Raji (cell line): Measurements from ENCODE around the gene NELFCD.

Experiments used
- POLR2A ChIP-seq: IDR thresholded peaks from 2 replicates; pipeline ENCODE4 v1.6.1; 2011; ENCODE audit warnings: low read depth, low read length, control low read depth; ENCODE audit not compliant: insufficient read depth

Gene NELFCD

GRCh38 chr20:59002388-59002787 is 21.3 kb downstream of the NELFCD start:
- TF ChIP-seq POLR2A: no peak

DNA sequence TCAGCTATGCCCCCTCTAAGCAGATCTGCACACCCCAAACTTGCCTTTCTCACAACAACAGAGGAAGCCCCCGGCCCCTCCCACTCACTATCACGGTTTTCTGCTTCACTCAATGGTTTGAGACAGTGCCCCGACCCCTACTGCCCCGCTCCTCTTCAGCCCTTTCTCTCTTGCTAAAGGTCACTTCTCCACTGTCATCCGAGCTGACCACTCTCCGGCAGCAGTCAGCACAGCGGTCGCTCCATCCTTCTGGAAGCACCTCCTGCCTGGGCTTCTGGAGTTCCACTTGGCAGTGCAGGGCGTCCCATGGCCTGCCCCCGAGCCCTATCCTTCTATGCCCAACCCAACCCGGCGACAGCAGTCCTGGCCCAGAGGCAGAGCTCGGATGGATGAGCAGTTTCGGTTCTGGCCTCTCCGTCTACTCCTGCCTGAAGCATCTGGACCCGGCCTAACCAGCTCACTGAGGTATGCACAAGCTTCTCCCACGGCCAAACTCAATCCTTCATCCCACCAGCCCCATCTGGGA is 21.9 kb downstream of the NELFCD start:
- 0 out of 2 replicates have a peak, but pooled peaks have one; percentile 17 for TF ChIP-seq POLR2A

DNA sequence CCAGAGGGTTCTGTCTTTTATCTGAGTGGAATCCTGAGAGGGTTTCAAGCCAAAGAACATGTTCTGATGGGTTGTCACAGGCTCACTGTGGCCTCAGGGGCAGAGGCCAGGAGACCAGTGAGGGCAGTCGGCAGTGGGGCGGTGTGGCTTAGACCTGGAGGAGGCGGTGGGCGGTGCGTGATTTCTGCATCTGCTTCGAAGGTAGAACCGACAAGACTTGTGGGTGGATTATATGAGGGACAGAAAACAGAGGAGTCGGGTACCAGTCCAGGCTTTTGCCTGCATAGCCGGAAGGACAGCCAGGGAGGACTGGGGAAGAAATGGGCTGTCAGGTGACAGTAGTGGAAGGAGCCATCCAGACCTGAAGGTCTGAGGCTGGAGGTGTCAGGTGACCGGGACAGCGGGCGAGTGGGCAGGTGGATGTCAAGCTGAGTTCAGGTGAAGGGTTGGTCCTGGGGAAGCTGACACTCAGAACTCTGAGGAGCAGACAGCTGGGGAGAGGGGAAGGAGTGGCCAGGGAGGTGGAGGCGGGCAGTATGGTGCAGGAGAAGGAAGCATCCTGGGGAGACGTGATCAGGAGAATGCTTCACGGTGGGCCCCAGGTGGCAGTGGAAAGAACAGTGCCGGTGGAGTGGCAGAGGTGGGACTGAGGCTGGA is 22.9 kb downstream of the NELFCD start:
- no peak for TF ChIP-seq POLR2A

GRCh38 chr20:59004493-59004762 is 23.4 kb downstream of the NELFCD start:
- TF ChIP-seq POLR2A: no peak

- peak; percentile 69 for TF ChIP-seq POLR2A
Observed at GRCh38 chr20:59004763-59005522, 23.9 kb downstream of the NELFCD start.

- no peak for TF ChIP-seq POLR2A
Observed at GRCh38 chr20:59005523-59006166, 24.6 kb downstream of the NELFCD start.

DNA sequence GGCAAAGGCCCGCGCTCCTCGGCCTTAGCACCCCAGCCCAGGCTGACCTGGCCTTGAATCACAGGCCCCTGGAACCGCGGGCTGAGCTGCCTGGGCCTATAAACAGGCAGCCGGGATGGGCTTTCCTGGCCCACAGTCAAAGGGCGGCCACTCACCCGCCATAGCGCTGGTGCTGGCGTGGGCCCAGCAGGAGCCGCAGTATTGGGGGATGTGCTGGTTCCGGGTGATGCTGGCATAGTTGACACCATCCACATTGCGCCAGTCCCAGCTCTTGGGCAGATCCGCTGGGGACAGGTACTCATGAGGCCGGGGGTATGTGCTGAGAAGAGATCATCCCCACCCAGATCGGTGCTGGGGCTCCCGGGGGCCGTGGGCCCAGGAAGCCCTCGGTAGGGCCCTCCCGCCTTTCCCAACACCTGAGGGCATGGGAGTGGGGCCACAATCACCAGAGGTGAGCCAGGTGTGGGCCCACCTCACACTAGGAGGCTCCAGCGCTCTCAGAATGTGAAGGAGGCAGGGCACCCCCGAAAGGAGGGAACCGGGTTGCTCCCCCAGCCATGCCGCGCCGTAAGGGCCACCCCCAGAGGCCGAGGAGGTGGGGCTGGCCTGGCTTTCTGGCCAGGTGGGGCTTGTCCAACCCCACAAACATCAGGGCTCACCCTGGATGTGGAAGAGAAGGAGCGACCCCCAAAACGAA is 25.3 kb downstream of the NELFCD start:
- TF ChIP-seq POLR2A: peak; percentile 31; the same call in 1 of the 2 replicates

DNA sequence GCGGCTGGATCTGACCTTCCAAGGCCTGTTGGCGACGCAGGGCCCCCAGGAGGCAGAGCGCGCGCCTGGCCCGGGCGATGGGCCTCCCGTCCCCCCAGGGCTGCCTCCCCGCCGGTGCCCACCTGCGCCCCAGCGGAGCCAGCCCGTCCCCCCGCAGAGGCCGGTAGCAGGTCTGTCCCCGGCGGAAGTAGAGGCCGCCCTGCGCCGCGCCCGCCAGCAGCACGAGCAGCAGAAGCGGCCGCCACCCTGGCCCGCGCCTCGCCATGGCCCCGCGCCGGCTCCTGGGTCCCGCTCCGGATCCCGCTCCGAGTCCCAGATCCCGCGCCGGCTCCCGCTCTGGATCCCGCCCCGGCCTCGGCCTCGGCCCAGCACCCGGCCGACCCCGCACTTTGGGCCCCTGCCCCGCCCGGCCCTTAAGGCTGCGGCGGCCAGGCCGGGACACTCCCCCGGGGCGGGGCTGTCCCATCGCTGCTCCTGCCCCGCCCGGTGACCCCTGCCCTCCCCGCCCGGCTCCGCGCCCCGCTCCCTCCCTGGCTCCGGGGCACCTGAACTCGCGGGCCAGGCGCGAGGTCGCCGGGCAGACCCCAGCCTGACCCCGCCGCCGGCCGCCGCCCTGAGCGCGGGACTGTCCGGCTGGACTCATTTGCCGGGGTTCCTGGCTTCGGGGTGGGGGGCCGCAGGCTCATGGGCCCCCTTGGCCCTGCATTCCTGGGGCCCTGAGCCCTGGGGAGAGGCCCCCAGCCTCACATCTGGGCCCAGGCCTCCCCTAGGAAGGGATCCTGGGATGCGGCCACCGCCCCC is 26.0 kb downstream of the NELFCD start, which contains the start of gene CTSZ:
TSS of gene CTSZ (minus strand) at position 391 of the 801 bp plus-strand sequence. CDS start at position 265, 126 bp downstream.
- peak; percentile 68 for TF ChIP-seq POLR2A

DNA sequence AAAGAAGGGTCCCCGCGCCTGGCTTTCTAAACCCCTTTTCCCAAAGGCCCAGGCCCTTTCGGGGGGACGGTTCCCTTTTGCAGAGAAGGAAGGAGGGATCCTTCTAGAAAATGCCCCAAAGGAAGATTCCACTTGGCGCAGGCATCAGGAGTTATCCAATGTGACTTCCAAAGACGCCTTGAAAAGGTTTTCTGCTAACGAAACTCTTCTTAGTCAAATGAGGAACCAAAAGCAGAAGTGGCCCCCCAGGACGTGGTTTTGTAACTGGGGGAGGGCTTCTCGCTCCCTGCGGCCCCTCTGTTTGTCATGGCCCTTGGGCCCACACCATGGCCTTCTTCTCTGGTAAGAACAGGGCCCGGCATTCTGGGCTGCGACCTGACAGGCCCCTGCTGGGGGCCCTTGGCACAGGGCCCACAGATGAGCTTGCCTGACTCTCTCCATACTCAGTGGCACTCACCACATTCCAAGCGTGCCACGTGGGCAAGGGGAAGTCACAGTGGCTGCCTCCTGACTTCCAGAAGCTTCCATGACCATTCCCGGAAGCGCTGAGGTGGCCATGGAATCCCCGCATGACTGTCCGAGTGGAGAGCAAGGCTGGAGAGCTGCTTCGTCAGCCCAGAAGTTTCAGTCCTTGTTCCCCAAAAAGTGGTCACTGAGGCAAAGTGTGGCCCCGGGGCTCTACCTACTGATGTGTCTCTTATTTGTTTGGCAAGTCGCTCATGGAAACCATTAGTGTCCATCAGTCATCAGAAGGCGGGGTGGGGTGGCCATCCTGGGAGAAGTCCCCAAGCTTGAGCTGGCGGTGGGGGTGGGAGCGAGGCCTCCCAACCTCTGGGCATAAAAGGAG is 26.8 kb downstream of the NELFCD start:
- TF ChIP-seq POLR2A: 0 out of 2 replicates have a peak, but pooled peaks have one; percentile 21

DNA sequence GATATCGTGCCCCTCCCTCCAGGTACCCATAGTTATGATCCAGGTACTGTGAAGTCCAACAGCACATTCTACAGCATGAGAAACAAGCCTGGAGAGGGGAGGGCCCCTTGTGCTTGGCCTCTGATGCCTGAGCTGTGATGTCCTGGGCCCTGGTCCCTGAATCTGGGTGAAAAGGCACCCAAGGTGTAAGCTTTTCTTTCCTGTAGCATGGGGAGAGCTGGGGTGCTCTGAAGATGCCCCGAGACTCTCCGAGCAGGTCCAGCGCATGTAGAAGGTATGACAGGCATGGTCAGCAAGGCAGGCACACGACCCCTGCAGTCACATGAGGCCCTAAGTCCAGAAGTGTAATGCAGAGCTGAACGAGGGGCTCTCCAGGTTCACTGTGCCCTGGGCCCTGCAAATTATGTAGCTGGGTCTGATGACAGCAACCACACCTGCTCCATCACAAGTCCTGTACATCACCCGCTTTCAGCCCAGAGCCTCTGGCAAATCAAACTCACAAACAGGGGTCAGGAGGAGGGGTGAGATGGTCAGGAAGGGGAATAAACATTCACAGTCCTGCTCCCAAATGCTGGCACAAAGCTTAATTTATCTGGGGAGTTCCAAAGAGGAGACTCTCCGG is 27.8 kb downstream of the NELFCD start:
- TF ChIP-seq POLR2A: no peak

- TF ChIP-seq POLR2A: no peak
Observed at GRCh38 chr20:59010321-59010994, 29.4 kb downstream of the NELFCD start.
